Fibroblast of pulmonary artery (primary cell): Measurements from ENCODE around the gene SMO.

Experiments
- DNase-seq: peaks from one replicate; pipeline ENCODE4 v3.0.0-alpha.2; 2010; ENCODE audit warnings: low read depth
- H3K4me3 ChIP-seq: replicated peaks from 2 replicates; pipeline ENCODE4 v1.5.1; 2011; ENCODE audit warnings: low read depth, mild to moderate bottlenecking, control low read depth, low read length, moderate library complexity
- TF ChIP-seq, protein P1 (sequence below): IDR thresholded peaks from 2 replicates; pipeline ENCODE4 v1.5.1; 2011; ENCODE audit warnings: mild to moderate bottlenecking, control low read depth, low read length, inconsistent platforms; ENCODE audit errors: missing control alignments

Gene SMO

GRCh38 chr7:129227646-129228578, 39.5 kb downstream of the SMO start:
- DNase-seq: no peak
- TF ChIP-seq, protein P1, sequence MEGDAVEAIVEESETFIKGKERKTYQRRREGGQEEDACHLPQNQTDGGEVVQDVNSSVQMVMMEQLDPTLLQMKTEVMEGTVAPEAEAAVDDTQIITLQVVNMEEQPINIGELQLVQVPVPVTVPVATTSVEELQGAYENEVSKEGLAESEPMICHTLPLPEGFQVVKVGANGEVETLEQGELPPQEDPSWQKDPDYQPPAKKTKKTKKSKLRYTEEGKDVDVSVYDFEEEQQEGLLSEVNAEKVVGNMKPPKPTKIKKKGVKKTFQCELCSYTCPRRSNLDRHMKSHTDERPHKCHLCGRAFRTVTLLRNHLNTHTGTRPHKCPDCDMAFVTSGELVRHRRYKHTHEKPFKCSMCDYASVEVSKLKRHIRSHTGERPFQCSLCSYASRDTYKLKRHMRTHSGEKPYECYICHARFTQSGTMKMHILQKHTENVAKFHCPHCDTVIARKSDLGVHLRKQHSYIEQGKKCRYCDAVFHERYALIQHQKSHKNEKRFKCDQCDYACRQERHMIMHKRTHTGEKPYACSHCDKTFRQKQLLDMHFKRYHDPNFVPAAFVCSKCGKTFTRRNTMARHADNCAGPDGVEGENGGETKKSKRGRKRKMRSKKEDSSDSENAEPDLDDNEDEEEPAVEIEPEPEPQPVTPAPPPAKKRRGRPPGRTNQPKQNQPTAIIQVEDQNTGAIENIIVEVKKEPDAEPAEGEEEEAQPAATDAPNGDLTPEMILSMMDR: no peak
- no peak overlapping the region for H3K4me3 ChIP-seq

DNA sequence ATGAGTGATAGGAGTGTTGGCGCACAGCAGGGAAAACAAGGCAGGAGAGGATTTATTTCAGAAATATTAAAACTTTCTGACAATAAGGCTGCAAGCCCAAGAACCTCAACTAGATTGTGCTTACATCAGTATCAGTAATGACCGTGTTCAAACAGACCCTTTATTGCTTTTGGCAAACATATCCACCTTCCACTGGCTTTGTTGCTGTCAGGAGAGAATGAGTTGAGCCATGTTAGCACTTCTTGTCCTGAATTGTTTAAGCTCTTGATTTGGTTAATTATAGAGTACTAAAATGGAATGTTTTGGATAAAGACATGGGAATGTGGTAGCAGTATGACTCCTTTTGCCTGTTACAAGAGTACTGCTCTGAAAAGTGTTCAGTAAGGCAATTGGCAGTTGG, 40.2 kb downstream of the SMO start:
- TF ChIP-seq, protein P1: no peak
- no peak overlapping the region for H3K4me3 ChIP-seq
- no peak for DNase-seq

- TF ChIP-seq, protein P1: no peak
- H3K4me3 ChIP-seq: no peak overlapping the region
- no peak for DNase-seq
These were observed 43.2 kb downstream of the SMO start for GRCh38 chr7:129231666-129232065.

DNA sequence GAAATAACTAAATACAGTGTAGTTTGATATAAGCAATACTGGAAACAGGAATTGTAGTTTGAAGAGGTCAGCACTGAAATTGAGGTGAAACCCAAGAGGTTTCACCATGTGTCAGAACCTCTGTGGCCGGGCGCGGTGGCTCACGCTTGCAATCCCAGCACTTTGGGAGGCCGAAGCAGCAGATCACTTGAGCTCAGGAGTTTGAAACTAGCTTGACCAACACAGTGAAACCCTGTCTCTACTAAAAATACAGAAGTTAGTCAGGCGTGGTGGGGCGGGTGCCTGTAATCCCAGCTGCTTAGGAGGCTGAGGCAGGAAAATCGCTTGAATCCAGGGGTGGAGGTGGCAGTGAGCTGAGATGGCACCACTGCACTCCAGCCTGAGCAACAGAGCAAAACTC, 50.1 kb downstream of the SMO start:
- TF ChIP-seq, protein P1: no peak
- H3K4me3 ChIP-seq: no peak overlapping the region
- no peak for DNase-seq

DNA sequence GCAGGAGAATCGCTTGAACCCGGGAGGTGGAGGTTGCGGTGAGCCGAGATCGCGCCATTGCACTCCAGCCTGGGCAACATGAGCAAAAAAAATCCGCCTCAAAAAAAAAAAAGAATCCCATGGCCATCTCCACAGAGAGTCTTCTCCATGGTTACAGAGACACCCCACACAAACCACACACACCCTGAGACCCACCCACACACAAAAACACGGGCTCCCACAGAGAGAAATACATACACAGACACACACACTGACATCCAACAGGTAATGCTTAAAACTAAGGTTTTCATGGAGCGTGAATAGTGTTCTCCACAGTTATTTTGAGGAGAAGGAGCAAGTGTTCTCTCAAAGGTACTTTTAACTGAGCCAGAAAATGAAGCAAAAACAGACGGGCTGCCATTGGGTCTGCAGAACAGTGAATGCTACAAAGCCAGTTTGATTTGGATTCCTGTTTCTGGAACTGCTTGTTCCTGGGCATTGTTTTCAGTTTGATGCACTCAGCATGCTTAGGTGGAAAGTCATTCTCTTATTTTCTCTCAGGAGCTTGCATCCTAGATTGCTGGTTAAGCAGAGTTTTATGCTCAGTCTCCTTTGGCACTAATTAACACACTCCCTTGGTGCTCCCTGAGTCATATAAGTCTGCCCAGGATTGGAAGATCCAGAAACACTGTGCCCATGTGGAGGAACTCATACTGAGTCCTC, 51.8 kb downstream of the SMO start:
- no peak for DNase-seq
- TF ChIP-seq, protein P1: no peak
- no peak overlapping the region for H3K4me3 ChIP-seq

DNA sequence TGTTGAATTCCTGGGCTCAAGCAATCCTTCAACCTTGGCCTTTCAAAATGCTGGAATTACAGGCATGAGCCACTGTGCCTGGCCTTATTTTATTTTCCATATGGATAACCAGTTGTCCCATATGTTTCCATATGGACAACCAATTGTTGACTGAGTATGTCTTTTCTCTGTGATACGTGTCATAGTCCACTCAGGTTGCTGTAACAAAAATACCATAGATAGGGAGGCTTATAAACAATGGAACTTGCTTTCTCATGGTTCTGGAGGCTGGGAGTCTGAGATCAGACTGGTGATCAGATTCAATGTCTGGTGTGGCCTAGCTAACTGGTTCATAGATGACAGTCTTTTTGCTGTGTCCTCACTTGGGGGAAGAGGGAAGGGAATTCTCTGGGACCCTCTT, 55.8 kb downstream of the SMO start:
- TF ChIP-seq, protein P1: no peak
- H3K4me3 ChIP-seq: no peak overlapping the region
- DNase-seq: no peak
